ENCODE measurements around the gene TOPBP1.
"Not testable (repeated sequence)": the region's sequence is repeated elsewhere in the genome, so short reads cannot be mapped to it uniquely, and the experiment has no call there.

The TOPBP1 gene

GRCh38 chr3:133568294-133569014 is 93.3 kb downstream of the TOPBP1 start:
- no peak for DNase-seq

- DNase-seq, result no peak
Measured at GRCh38 chr3:133563816-133564215, 97.9 kb downstream of the TOPBP1 start.

DNA sequence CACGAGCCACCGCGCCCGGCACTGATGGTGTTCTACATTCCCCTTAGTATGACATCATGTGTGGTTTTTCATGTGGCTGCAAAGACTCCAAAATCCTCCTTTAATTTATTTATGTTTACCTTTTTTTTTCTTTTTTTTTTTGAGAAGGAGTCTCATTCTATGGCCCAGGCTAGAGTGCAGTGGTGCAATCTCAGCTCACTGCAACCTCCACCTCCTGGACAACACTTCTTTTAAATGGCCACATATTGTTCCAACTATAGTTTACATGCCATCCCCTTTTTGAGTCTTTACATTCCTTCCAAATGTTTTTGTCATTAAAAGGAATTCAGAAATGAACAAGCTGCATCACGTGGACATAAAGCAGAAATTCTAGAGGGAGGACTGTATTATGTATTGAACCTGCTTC is 98.6 kb downstream of the TOPBP1 start:
- no peak for DNase-seq

DNA sequence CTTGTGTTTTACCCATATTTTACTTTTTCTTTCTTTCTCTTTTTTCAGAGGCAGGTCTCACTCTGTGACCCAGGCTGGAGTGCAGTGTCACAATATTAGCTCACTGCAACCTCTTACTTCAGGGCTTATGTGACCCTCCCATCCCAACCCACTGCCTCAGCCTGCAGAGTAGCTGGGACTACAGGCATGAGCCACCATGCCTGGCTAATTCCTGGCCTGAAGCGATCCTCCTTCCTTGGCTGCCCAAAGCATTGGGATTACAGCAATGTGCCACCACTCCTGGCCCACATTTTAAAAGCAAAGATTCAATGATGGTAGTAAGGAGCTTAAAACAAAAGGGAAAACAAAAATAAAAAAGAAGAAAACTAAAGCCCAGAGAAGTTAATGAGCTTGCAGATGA is 99.4 kb downstream of the TOPBP1 start:
- no peak for DNase-seq

GRCh38 chr3:133561679-133562078 is 100.1 kb downstream of the TOPBP1 start:
- no peak for DNase-seq

GRCh38 chr3:133551589-133551988 is 110.2 kb downstream of the TOPBP1 start:
- not testable (repeated sequence) for DNase-seq

All from NCI-H2029 (cell line).